Colonic mucosa (tissue), 4 donors: ENCODE measurements around the gene OR51D1. TPM values are rescaled to one million over a fixed set of nuclear protein-coding genes. Genes with fewer than 3 reads are reported as not detected.

Source experiments
- DNase-seq: peaks from one replicate; pipeline ENCODE4 v3.0.0-alpha.2; 2020
- H3K27ac ChIP-seq: fragments of 200-600 bp; one replicate; pipeline ENCODE4 v1.8.0; 2021
- H3K27me3 ChIP-seq: fragments of 200-600 bp; one replicate; pipeline ENCODE4 v1.8.0; 2021
- H3K36me3 ChIP-seq: fragments of 200-600 bp; one replicate; pipeline ENCODE4 v1.8.0; 2021
- H3K4me1 ChIP-seq: fragments of 200-600 bp; one replicate; pipeline ENCODE4 v1.8.0; 2021; ENCODE audit warnings: mild to moderate bottlenecking
- H3K4me3 ChIP-seq: fragments of 200-600 bp; one replicate; pipeline ENCODE4 v1.8.0; 2021
- H3K9ac ChIP-seq, 2 donors: one replicate each; pipeline ENCODE4 v1.7.0; 2013; ENCODE audit warnings: control low read depth in 2 of 2, low read depth in 2 of 2, low read length in 2 of 2
- H3K9me3 ChIP-seq: fragments of 200-600 bp; one replicate; pipeline ENCODE4 v1.8.0; 2021
- CTCF ChIP-seq: fragments of 200-600 bp; IDR thresholded peaks from one replicate; pipeline ENCODE4 v1.8.0; 2022; ENCODE audit warnings: antibody characterized with exemption, mild to moderate bottlenecking
- intact Hi-C: fragments of 100-400 bp; cut with DNase I; formaldehyde crosslinking; loops from one replicate; pipeline ENCODE4 v1.14.1; 2022
- total RNA-seq, 2 donors: library from RNA; stranded (reverse); fragmentation: NEBNext Ultra II Directional in 1 of 2; extraction: Animal tissue kit (Norgen Biotek cat#: 25700) in 1 of 2; gene quantifications; one replicate each; pipeline ENCODE4 v1.2.1, GENCODE V29; 2021
- donor health status: healthy.
- donor health status: DM: no; HTN: no; CAD: no.
- donor health status: DM: no; HTN: no; CAD: no.

OR51D1 gene
- total RNA-seq, 2 donors from 2014 or later = not detected

GRCh38 chr11:4680341-4680740 is 43.1 kb downstream of the OR51D1 start:
- H3K9me3 ChIP-seq = no peaks in the 10 kb centered on the region
- H3K9ac ChIP-seq = no peak overlapping the region
- DNase-seq = no peak
- H3K36me3 ChIP-seq = no peaks in the 10 kb centered on the region
- H3K27me3 ChIP-seq = no peaks in the 10 kb centered on the region
- no peak overlapping the region for H3K4me3 ChIP-seq
- intact Hi-C loops = no loop called here
- no peak for TF ChIP-seq CTCF
- no peaks in the 10 kb centered on the region for H3K4me1 ChIP-seq
- H3K27ac ChIP-seq = no peak overlapping the region

- no peak for DNase-seq
- intact Hi-C loops = no loop called here
- no peak for TF ChIP-seq CTCF
- H3K27ac ChIP-seq = no peak overlapping the region
- no peaks in the 10 kb centered on the region for H3K4me1 ChIP-seq
- no peaks in the 10 kb centered on the region for H3K36me3 ChIP-seq
- no peak overlapping the region for H3K9ac ChIP-seq
- no peaks in the 10 kb centered on the region for H3K9me3 ChIP-seq
- no peaks in the 10 kb centered on the region for H3K27me3 ChIP-seq
- no peak overlapping the region for H3K4me3 ChIP-seq
These were observed 45.5 kb downstream of the OR51D1 start for GRCh38 chr11:4682623-4683419.

GRCh38 chr11:4684631-4685285 is 47.5 kb downstream of the OR51D1 start:
- H3K4me3 ChIP-seq = no peak overlapping the region
- no peak for DNase-seq
- intact Hi-C loops = no loop called here
- no peak overlapping the region for H3K27ac ChIP-seq
- no peaks in the 10 kb centered on the region for H3K9me3 ChIP-seq
- H3K36me3 ChIP-seq = no peaks in the 10 kb centered on the region
- TF ChIP-seq CTCF = no peak
- no peak overlapping the region for H3K9ac ChIP-seq
- H3K27me3 ChIP-seq = no peaks in the 10 kb centered on the region
- H3K4me1 ChIP-seq = no peaks in the 10 kb centered on the region

Other genes with a start within 250 kb of the OR51D1 start
- 10 to 100 TPM; 23.1 to 25.8 TPM for gene TRIM21, start 243.8 kb upstream of the OR51D1 start, total RNA-seq
- not detected for gene OR52K2, start 188.2 kb upstream of the OR51D1 start, total RNA-seq
- gene OR52K1, start 154.8 kb upstream of the OR51D1 start, total RNA-seq = not detected
- not detected for gene OR52M1, start 92.3 kb upstream of the OR51D1 start, total RNA-seq
- gene OR52I2, start 55.7 kb upstream of the OR51D1 start, total RNA-seq = not detected
- gene OR52I1, start 43.4 kb upstream of the OR51D1 start, total RNA-seq = not detected
- 10 to 100 TPM; 13.9 to 20.0 TPM for gene TRIM68, start 29.2 kb upstream of the OR51D1 start, total RNA-seq
- 1 to 10 TPM in 1 of 2 donors, under 1 TPM in 1; 0.22 to 1.0 TPM for gene OR51E1, start 6.5 kb downstream of the OR51D1 start, total RNA-seq
- under 1 TPM; 0.30 to 0.74 TPM for gene OR51E2, start 60.4 kb downstream of the OR51D1 start, total RNA-seq
- not detected for gene MMP26, start 67.3 kb downstream of the OR51D1 start, total RNA-seq
- gene OR51F1, start 132.5 kb downstream of the OR51D1 start, total RNA-seq = not detected
- gene OR52R1, start 166.9 kb downstream of the OR51D1 start, total RNA-seq = not detected
- not detected for gene OR51F2, start 183.8 kb downstream of the OR51D1 start, total RNA-seq
- gene OR51S1, start 211.7 kb downstream of the OR51D1 start, total RNA-seq = not detected
- not detected for gene OR51T1, start 244.4 kb downstream of the OR51D1 start, total RNA-seq